Neuronal stem cell (in vitro differentiated cells): Measurements from ENCODE around the gene HYLS1.

Source experiments
- DNase-seq: peaks from one replicate; pipeline ENCODE4 v3.0.0-alpha.2; 2013; ENCODE audit warnings: low spot score
- H2AFZ ChIP-seq: one replicate; pipeline ENCODE4 v1.6.1; 2013; ENCODE audit warnings: mild to moderate bottlenecking, low read length, inconsistent platforms
- H2AK5ac ChIP-seq: 2 replicates; pipeline ENCODE4 v1.6.1; 2013; ENCODE audit warnings: low read depth, mild to moderate bottlenecking, inconsistent platforms, low read length, moderate library complexity, mixed read lengths
- H2BK120ac ChIP-seq: 2 replicates; pipeline ENCODE4 v1.6.1; 2013; ENCODE audit warnings: low read depth, mild to moderate bottlenecking, inconsistent platforms, low read length, moderate library complexity, mixed read lengths
- H2BK12ac ChIP-seq: one replicate; pipeline ENCODE4 v1.6.1; 2013; ENCODE audit warnings: low read length, inconsistent platforms
- H2BK15ac ChIP-seq: 2 replicates; pipeline ENCODE4 v1.6.1; 2013; ENCODE audit warnings: mild to moderate bottlenecking, low read length, inconsistent platforms, mixed read lengths
- H2BK5ac ChIP-seq: one replicate; pipeline ENCODE4 v1.6.1; 2013; ENCODE audit warnings: inconsistent platforms, mild to moderate bottlenecking, low read length, moderate library complexity
- H3K14ac ChIP-seq: one replicate; pipeline ENCODE4 v1.6.1; 2013; ENCODE audit warnings: low read length, inconsistent platforms
- H3K18ac ChIP-seq: 2 replicates; pipeline ENCODE4 v1.6.1; 2013; ENCODE audit warnings: low read length, inconsistent platforms
- H3K23ac ChIP-seq: 2 replicates; pipeline ENCODE4 v1.6.1; 2013; ENCODE audit warnings: low read depth, mild to moderate bottlenecking, mixed read lengths, low read length, inconsistent platforms; ENCODE audit not compliant: poor library complexity
- H3K27ac ChIP-seq: replicated peaks from 3 replicates; pipeline ENCODE4 v1.5.1; 2013; ENCODE audit warnings: low read length, inconsistent platforms
- H3K27me3 ChIP-seq, 3 experiments: 2 replicates each; pipeline ENCODE4 v1.6.1; 2013; ENCODE audit warnings: low read length in 3 of 3, mild to moderate bottlenecking in 2 of 3, inconsistent platforms in 1 of 3, low read depth in 1 of 3, mixed read lengths in 1 of 3, moderate library complexity in 1 of 3; ENCODE audit not compliant: control insufficient read depth in 3 of 3, insufficient read depth in 3 of 3
- H3K36me3 ChIP-seq, 2 donors: replicated peaks in 1 of 2; 2 replicates each; pipeline ENCODE4 v1.6.1; 2013; ENCODE audit warnings: low read length in 2 of 2; ENCODE audit not compliant: control insufficient read depth in 2 of 2, insufficient read depth in 2 of 2
- H3K4ac ChIP-seq: 2 replicates; pipeline ENCODE4 v1.6.1; 2013; ENCODE audit warnings: inconsistent platforms, mild to moderate bottlenecking, low read length, moderate library complexity
- H3K4me1 ChIP-seq, 2 donors: 1 replicate in 1 of 2; 2 replicates in 1 of 2; pipeline ENCODE4 v1.6.1; 2013; ENCODE audit warnings: low read length in 2 of 2, low read depth in 1 of 2; ENCODE audit not compliant: control insufficient read depth in 2 of 2, insufficient read depth in 1 of 2
- H3K4me2 ChIP-seq: one replicate; pipeline ENCODE4 v1.6.1; 2013; ENCODE audit warnings: mild to moderate bottlenecking, low read length, inconsistent platforms; ENCODE audit not compliant: insufficient read depth, poor library complexity, severe bottlenecking
- H3K4me3 ChIP-seq, 2 donors: 2 replicates each; pipeline ENCODE4 v1.5.1; 2013; ENCODE audit warnings: low read length in 2 of 2, mild to moderate bottlenecking in 2 of 2, inconsistent platforms in 1 of 2, moderate library complexity in 1 of 2
- H3K79me1 ChIP-seq: one replicate; pipeline ENCODE4 v1.6.1; 2013; ENCODE audit warnings: low read depth, mild to moderate bottlenecking, inconsistent platforms, low read length, moderate library complexity
- H3K9ac ChIP-seq: one replicate; pipeline ENCODE4 v1.6.1; 2013; ENCODE audit warnings: mild to moderate bottlenecking, low read depth, low read length, inconsistent platforms; ENCODE audit not compliant: poor library complexity
- H3K9me3 ChIP-seq, 2 donors: replicated peaks in 1 of 2; 2 replicates each; pipeline versions ENCODE3 to v1.6.1; 2013; ENCODE audit warnings: low read length in 2 of 2, mild to moderate bottlenecking in 2 of 2, inconsistent platforms in 1 of 2, low read depth in 1 of 2, mixed read lengths in 1 of 2, moderate library complexity in 1 of 2; ENCODE audit not compliant: control insufficient read depth in 2 of 2, insufficient read depth in 1 of 2
- H4K8ac ChIP-seq: one replicate; pipeline ENCODE4 v1.6.1; 2013; ENCODE audit warnings: low read depth, mild to moderate bottlenecking, inconsistent platforms, low read length, moderate library complexity
- H4K91ac ChIP-seq: one replicate; pipeline ENCODE4 v1.6.1; 2013; ENCODE audit warnings: low read length, low read depth, mild to moderate bottlenecking, inconsistent platforms; ENCODE audit not compliant: poor library complexity
- WGBS, 2 donors: extraction: QIAGEN DNeasy Blood & Tissue Kit; methylation state at CpG; one replicate each; pipeline ENCODE4 v1.1.7; 2013; ENCODE audit warnings: missing lambda C conversion rate in 2 of 2, mixed read lengths in 1 of 2; ENCODE audit not compliant: insufficient read length in 2 of 2, insufficient replicate concordance in 1 of 2; ENCODE audit errors: extremely low coverage in 2 of 2; 5-methylcytosine and 5-hydroxymethylcytosine counted together

HYLS1 gene

DNA sequence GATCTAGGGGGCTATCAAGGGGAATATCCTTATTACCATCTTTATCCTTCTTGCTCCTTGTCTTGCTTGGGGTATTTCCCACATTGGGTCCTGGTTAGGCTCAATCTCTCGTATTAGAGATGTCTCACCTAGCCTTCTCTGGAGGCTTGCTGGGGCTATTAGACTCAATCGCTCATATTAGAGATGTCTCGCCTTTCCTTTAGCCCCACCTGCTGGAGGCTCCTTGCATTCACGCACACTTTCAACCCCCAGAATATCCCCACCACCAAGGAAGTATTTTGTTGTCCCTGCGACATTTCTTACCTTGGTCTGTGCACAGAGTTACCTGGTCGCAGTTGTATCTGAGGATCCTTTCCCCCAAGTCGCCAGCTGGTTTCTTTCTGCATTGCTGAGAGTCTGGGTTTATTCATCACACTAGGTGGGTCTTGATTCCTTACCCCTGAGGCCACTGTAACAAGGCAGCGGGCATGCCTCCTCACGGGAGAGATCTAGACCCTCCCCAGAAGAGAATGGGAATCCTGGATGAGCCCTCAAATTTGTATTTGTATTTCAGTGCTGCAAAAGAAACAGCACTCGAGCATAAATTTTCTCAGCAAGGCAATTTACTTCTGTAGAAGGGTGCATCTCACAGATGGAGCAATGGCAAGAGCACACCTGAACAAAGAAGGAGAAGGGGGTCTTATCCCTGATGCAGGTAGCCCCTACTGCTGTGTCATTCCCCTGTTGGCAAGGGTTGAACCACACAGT is 15.9 kb upstream of the HYLS1 start:
- Histone ChIP-seq H2BK120ac (no peak overlapping the region), H3K4me3 (no peak overlapping the region), H3K18ac (no peak overlapping the region), H3K9ac (no peak overlapping the region), H3K14ac (no peak overlapping the region), H4K8ac (no peak overlapping the region), H3K36me3 (no peaks in the 10 kb centered on the region), H3K9me3 (peaks cover 1 to 6% of the 10 kb centered on the region in 2 donors), H2BK5ac (no peak overlapping the region), H3K4me2 (no peak overlapping the region), H3K79me1 (no peaks in the 10 kb centered on the region), H2BK15ac (no peak overlapping the region), H3K27ac (no peak overlapping the region), H3K4ac (no peak overlapping the region), H2AK5ac (no peak overlapping the region), H3K23ac (no peak overlapping the region), H2AFZ (no peak overlapping the region), H3K4me1 (peaks cover 0 to 4% of the 10 kb centered on the region in 2 donors), H2BK12ac (no peak overlapping the region), H4K91ac (no peak overlapping the region), H3K27me3 (no peaks in the 10 kb centered on the region)
- no CpG with 5 or more reads among the region's 10 CpGs for WGBS, 2 donors
- no peak for DNase-seq

DNA sequence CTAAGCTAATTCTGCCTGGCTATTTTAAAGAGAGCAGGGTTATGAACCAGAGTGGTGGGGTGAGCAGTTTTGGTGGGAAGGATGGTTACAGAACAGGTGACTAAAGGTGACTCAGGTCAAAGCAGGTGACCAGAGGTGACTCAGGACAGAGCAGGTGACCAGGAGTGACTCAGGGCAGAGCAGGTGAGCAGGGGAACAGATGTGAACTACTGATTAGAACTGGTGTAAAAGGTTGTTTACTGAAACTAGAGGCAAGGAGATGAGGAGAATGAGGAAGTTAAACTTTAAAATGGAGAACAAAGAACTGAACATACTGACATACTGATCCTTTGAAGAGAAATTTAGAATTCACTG is 15.4 kb upstream of the HYLS1 start:
- Histone ChIP-seq H4K8ac (no peak overlapping the region), H3K4me2 (no peak overlapping the region), H2BK12ac (no peak overlapping the region), H3K79me1 (no peaks in the 10 kb centered on the region), H2BK120ac (no peak overlapping the region), H2AK5ac (no peak overlapping the region), H3K4ac (no peak overlapping the region), H2BK15ac (no peak overlapping the region), H3K9ac (no peak overlapping the region), H4K91ac (no peak overlapping the region), H2BK5ac (no peak overlapping the region), H3K36me3 (no peaks in the 10 kb centered on the region), H3K4me3 (no peak overlapping the region), H3K4me1 (peaks cover 0 to 4% of the 10 kb centered on the region in 2 donors), H2AFZ (no peak overlapping the region), H3K27me3 (no peaks in the 10 kb centered on the region), H3K14ac (no peak overlapping the region), H3K9me3 (peaks cover 1 to 6% of the 10 kb centered on the region in 2 donors), H3K18ac (no peak overlapping the region), H3K27ac (no peak overlapping the region), H3K23ac (no peak overlapping the region)
- no peak for DNase-seq

- peaks cover 1 to 6% of the 10 kb centered on the region in 2 donors for H3K9me3 ChIP-seq
- no peak overlapping the region for H2BK5ac ChIP-seq
- no peak overlapping the region for H3K4me3 ChIP-seq
- H2AK5ac ChIP-seq: no peak overlapping the region
- no peak overlapping the region for H4K8ac ChIP-seq
- H3K14ac ChIP-seq: no peak overlapping the region
- no peak overlapping the region for H3K18ac ChIP-seq
- no peak overlapping the region for H3K23ac ChIP-seq
- no CpG with 5 or more reads among the region's 20 CpGs for WGBS, 2 donors
- H2BK12ac ChIP-seq: no peak overlapping the region
- H3K9ac ChIP-seq: no peak overlapping the region
- H2BK120ac ChIP-seq: no peak overlapping the region
- H4K91ac ChIP-seq: no peak overlapping the region
- no peak overlapping the region for H3K4ac ChIP-seq
- H3K4me1 ChIP-seq: no peaks in the 10 kb centered on the region
- no peak overlapping the region for H3K4me2 ChIP-seq
- H3K36me3 ChIP-seq: no peaks in the 10 kb centered on the region
- H3K27me3 ChIP-seq: no peaks in the 10 kb centered on the region
- no peak overlapping the region for H2AFZ ChIP-seq
- H3K79me1 ChIP-seq: no peaks in the 10 kb centered on the region
- no peak for DNase-seq
- no peak overlapping the region for H2BK15ac ChIP-seq
- H3K27ac ChIP-seq: no peak overlapping the region
Measured at GRCh38 chr11:125873881-125874555, 13.4 kb upstream of the HYLS1 start.

- Histone ChIP-seq H2BK5ac (no peak overlapping the region), H3K18ac (no peak overlapping the region), H4K91ac (no peak overlapping the region), H2BK120ac (no peak overlapping the region), H3K36me3 (no peaks in the 10 kb centered on the region), H3K9ac (no peak overlapping the region), H3K4me1 (no peaks in the 10 kb centered on the region), H3K9me3 (peaks cover 1 to 6% of the 10 kb centered on the region in 2 donors), H2BK12ac (no peak overlapping the region), H3K14ac (no peak overlapping the region), H3K27ac (no peak overlapping the region), H3K23ac (no peak overlapping the region), H2AK5ac (no peak overlapping the region), H3K27me3 (no peaks in the 10 kb centered on the region), H3K4ac (no peak overlapping the region), H3K4me2 (no peak overlapping the region), H4K8ac (no peak overlapping the region), H3K79me1 (no peaks in the 10 kb centered on the region), H2BK15ac (no peak overlapping the region), H3K4me3 (no peak overlapping the region), H2AFZ (peak overlapping the region; percentile 54)
- DNase-seq: peak; percentile 72
- no CpG with 5 or more reads among the region's 8 CpGs for WGBS, 2 donors
Measured at GRCh38 chr11:125874556-125875124, 12.8 kb upstream of the HYLS1 start.
